HG03575 (cell line): Measurements from ENCODE around the gene MPST.

Source experiments
- ATAC-seq: cut with Tn5 transposase; IDR thresholded peaks from one replicate; pipeline ENCODE4 v1.9.1; 2021; ENCODE audit not compliant: unreplicated experiment, insufficient number of reproducible peaks, low FRiP score; ENCODE audit errors: extremely low read depth

The MPST gene

GRCh38 chr22:37020192-37020479 is 594 bp downstream of the MPST start:
- no peak for ATAC-seq

GRCh38 chr22:37021041-37021440 is 1.5 kb downstream of the MPST start:
- ATAC-seq, result no peak

GRCh38 chr22:37021710-37022482 is 2.4 kb downstream of the MPST start:
- ATAC-seq, result no peak

GRCh38 chr22:37022483-37023337 is 3.2 kb downstream of the MPST start:
- ATAC-seq, result no peak

GRCh38 chr22:37023743-37024338 is 4.3 kb downstream of the MPST start:
- no peak for ATAC-seq

GRCh38 chr22:37024339-37025157 is 5.0 kb downstream of the MPST start:
- no peak for ATAC-seq

- no peak for ATAC-seq
These were observed 6.0 kb downstream of the MPST start for GRCh38 chr22:37025500-37026070.

GRCh38 chr22:37026325-37026724 is 6.8 kb downstream of the MPST start:
- no peak for ATAC-seq

- ATAC-seq, result no peak
These were observed 8.0 kb downstream of the MPST start for GRCh38 chr22:37027556-37027955.

- no peak for ATAC-seq
These were observed 9.4 kb downstream of the MPST start for GRCh38 chr22:37028692-37029674.

GRCh38 chr22:37030560-37031281 is 11.2 kb downstream of the MPST start:
- ATAC-seq, result no peak

GRCh38 chr22:37032134-37032534 is 12.6 kb downstream of the MPST start:
- no peak for ATAC-seq

- no peak for ATAC-seq
These were observed 13.3 kb downstream of the MPST start for GRCh38 chr22:37032535-37033460.

- ATAC-seq, result no peak
These were observed 14.3 kb downstream of the MPST start for GRCh38 chr22:37033605-37034430.

GRCh38 chr22:37036655-37037377 is 17.3 kb downstream of the MPST start:
- ATAC-seq, result no peak
